GM10266 (cell line): ENCODE data around the gene GLTP.

Experiments used
- DNase-seq: peaks from one replicate; pipeline ENCODE4 v3.0.0; 2012; ENCODE audit errors: extremely low spot score
- TF ChIP-seq, protein P1 (sequence below): IDR thresholded peaks from 2 replicates; pipeline ENCODE4 v1.5.1; 2012; ENCODE audit warnings: mild to moderate bottlenecking, low read depth; ENCODE audit not compliant: control insufficient read depth, insufficient read depth; ENCODE audit errors: missing control alignments

The GLTP gene

DNA sequence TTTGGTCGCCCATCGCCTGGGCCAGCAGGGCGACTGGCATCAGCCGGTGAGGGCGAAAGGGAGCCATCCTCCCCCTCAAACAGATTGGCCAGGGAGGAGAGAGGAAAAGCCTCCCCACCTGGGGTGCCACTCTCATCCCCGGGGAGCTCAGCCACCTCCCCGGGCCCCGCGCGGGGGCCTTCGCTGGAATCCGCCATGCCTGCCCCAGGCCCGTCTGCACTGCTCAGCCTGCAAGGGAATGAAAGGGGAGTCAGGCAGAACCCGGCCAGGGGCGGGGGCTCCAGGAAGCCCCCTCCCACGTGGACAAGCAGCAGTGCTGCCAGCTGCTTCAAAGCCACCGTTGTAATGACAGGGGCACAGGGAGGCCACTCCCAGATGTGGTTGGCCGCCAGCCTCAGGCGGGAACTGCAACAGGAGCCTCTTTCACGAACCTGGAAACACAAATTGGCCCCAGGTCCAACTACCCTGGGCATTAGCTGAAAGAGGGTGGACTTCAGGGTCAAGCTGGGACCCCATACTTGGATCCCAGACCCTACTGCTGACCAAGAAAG lies 65.7 kb downstream of the GLTP start:
- TF ChIP-seq, protein P1, sequence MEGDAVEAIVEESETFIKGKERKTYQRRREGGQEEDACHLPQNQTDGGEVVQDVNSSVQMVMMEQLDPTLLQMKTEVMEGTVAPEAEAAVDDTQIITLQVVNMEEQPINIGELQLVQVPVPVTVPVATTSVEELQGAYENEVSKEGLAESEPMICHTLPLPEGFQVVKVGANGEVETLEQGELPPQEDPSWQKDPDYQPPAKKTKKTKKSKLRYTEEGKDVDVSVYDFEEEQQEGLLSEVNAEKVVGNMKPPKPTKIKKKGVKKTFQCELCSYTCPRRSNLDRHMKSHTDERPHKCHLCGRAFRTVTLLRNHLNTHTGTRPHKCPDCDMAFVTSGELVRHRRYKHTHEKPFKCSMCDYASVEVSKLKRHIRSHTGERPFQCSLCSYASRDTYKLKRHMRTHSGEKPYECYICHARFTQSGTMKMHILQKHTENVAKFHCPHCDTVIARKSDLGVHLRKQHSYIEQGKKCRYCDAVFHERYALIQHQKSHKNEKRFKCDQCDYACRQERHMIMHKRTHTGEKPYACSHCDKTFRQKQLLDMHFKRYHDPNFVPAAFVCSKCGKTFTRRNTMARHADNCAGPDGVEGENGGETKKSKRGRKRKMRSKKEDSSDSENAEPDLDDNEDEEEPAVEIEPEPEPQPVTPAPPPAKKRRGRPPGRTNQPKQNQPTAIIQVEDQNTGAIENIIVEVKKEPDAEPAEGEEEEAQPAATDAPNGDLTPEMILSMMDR: no peak
- no peak for DNase-seq

DNA sequence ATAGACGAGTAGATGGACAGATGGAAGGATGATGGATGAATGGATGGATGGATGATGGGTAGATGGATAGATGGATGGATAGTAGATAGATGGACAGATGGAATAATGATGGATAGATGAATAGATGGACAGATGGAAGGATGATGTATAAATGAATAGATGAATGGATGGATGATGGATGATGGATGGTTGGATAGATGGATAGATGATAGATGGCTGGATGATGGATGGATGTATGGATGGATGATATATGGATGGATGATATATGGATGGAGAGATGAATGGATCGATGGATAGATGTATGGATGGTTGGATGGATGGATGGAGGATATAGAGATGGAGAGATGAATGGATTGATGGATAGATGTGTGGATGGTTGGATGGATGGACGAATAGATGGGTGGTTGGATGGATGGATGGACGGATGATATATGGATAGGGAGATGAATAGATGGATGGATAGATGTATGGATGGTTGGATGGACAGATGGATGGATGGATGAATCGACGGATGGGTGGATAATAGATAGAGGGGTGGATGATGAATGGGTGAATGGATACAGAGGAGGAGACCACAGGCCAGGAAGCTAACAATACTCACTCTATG lies 66.4 kb downstream of the GLTP start:
- TF ChIP-seq, protein P1: no peak
- DNase-seq: no peak

- TF ChIP-seq, protein P1: no peak
- DNase-seq: no peak
Measured at GRCh38 chr12:109811624-109811995, 68.7 kb downstream of the GLTP start.

DNA sequence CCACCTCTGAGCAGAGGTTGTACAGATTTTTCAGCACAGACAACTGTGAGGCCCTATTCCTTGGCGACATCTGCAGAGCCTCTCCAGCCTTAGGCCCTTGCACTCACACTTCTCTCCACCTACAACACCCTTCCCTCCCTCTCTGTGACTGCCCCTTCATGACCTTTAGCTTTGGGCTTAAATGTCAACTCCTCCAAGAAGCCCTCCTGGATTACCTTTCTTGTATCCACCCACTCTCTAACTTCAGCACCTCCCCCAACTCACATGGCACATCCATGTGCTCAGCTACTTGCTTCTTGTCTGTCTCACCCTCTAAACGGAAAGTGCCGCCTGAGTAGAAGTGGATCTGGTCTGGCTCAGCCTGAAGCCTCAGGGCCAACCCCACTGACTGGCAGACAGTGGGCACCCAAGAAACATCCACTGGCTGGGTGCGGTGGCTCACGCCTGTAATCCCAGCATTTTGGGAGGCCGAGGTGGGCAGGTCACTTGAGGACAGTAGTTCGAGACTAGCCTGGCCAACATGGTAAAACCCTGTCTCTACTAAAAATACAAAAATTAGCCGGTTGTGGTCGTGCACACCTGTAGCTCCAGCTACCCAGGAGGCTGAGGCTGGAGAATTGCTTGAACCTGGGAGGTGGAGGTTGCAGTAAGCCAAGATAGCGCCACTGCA lies 69.3 kb downstream of the GLTP start:
- no peak for DNase-seq
- TF ChIP-seq, protein P1: no peak

DNA sequence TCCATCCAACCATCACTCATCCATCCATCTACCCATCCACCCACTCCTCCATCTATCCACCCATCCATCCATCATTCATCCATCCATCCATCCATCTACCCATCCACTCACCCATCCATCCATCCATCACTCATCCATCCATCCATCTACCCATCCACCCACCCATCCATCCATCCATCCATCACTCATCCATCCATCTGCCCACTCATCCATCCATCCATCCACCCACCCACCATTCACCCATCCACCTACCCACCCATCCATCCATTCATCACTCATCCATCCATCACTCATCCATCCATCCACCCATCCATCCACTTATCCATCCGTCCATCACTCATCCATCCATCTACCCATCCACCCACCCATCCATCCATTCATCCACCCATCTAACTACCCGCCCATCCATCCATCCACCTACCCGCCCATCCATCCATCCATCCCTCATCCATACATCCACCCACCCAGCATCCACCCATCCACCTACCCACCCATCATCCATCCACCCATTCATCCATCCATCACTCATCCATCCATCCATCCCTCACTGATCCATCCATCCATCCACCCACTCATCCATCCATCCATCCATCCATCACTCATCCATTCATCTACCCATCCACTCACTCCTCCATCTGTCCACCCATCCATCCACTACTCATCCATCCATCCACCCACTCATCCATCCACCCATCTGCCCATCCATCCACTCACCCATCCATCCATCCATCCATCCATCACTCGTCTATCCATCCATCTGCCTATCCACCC lies 71.3 kb downstream of the GLTP start:
- no peak for DNase-seq
- TF ChIP-seq, protein P1: no peak

- TF ChIP-seq, protein P1: no peak
- no peak for DNase-seq
Measured at GRCh38 chr12:109807954-109808643, 72.2 kb downstream of the GLTP start.
